Liver (tissue), 9 donors: Measurements from ENCODE around the gene EPGN. TPM values are rescaled to one million over a fixed set of nuclear protein-coding genes. Genes with fewer than 3 reads are reported as not detected.

Experiments used
- DNase-seq: peaks from one replicate; pipeline ENCODE4 v3.0.0-alpha.2; 2017; ENCODE audit warnings: low spot score
- H3K27ac ChIP-seq, 2 donors: one replicate each; pipeline ENCODE4 v1.7.0; 2013; ENCODE audit warnings: inconsistent platforms in 2 of 2, low read length in 2 of 2, control low read depth in 1 of 2, low read depth in 1 of 2, mild to moderate bottlenecking in 1 of 2
- H3K27me3 ChIP-seq, 4 donors: one replicate each; pipeline versions ENCODE4 v1.6.1 to v1.7.0; 2013; ENCODE audit warnings: low read length in 3 of 4, inconsistent platforms in 1 of 4, mild to moderate bottlenecking in 1 of 4, moderate library complexity in 1 of 4; ENCODE audit not compliant: control insufficient read depth in 4 of 4, insufficient read depth in 4 of 4
- H3K36me3 ChIP-seq, 4 donors: one replicate each; pipeline versions ENCODE4 v1.6.1 to v1.7.0; 2013; ENCODE audit warnings: low read length in 3 of 4, mild to moderate bottlenecking in 3 of 4, low read depth in 1 of 4, moderate library complexity in 1 of 4; ENCODE audit not compliant: control insufficient read depth in 4 of 4, insufficient read depth in 3 of 4
- H3K4me1 ChIP-seq, 4 donors: one replicate each; pipeline versions ENCODE4 v1.6.1 to v1.7.0; 2013; ENCODE audit warnings: low read length in 3 of 4, mild to moderate bottlenecking in 3 of 4, moderate library complexity in 1 of 4; ENCODE audit not compliant: control insufficient read depth in 4 of 4, insufficient read depth in 4 of 4
- H3K4me3 ChIP-seq, 3 donors: one replicate each; pipeline versions ENCODE4 v1.6.1 to v1.7.0; 2013; ENCODE audit warnings: low read length in 3 of 3, control low read depth in 1 of 3, low read depth in 1 of 3, mild to moderate bottlenecking in 1 of 3
- H3K9ac ChIP-seq, 2 donors: one replicate each; pipeline ENCODE4 v1.7.0; 2013; ENCODE audit warnings: low read length in 2 of 2, mild to moderate bottlenecking in 2 of 2, moderate library complexity in 2 of 2, control low read depth in 1 of 2, low read depth in 1 of 2
- H3K9me3 ChIP-seq, 4 donors: one replicate each; pipeline versions ENCODE4 v1.6.1 to v1.7.0; 2013; ENCODE audit warnings: low read length in 3 of 4; ENCODE audit not compliant: control insufficient read depth in 4 of 4
- EGR1 ChIP-seq, 2 donors: IDR thresholded peaks; 2 replicates each; pipeline ENCODE4 v1.6.1; 2016 to 2018; ENCODE audit warnings: antibody characterized with exemption in 2 of 2, low read depth in 2 of 2
- FOXA1 ChIP-seq: IDR thresholded peaks from 2 replicates; pipeline ENCODE4 v1.6.1; 2016; ENCODE audit warnings: antibody characterized with exemption
- FOXA2 ChIP-seq: IDR thresholded peaks from 2 replicates; pipeline ENCODE4 v1.6.1; 2016; ENCODE audit warnings: antibody characterized with exemption
- GABPA ChIP-seq, 2 donors: IDR thresholded peaks in 1 of 2; conservative IDR thresholded peaks in 1 of 2; 2 replicates each; pipeline ENCODE4 v1.6.1; 2016; ENCODE audit warnings: antibody characterized with exemption in 2 of 2, mild to moderate bottlenecking in 1 of 2, moderate library complexity in 1 of 2
- HNF4A ChIP-seq, 2 donors: conservative IDR thresholded peaks; 2 replicates each; pipeline ENCODE4 v1.6.1; 2016; ENCODE audit warnings: antibody characterized with exemption in 2 of 2, mild to moderate bottlenecking in 2 of 2
- HNF4G ChIP-seq: IDR thresholded peaks from 2 replicates; pipeline ENCODE4 v1.6.1; 2016; ENCODE audit warnings: antibody characterized with exemption
- NR2F2 ChIP-seq: IDR thresholded peaks from 2 replicates; pipeline ENCODE4 v1.6.1; 2016; ENCODE audit warnings: antibody characterized with exemption
- RAD21 ChIP-seq, 2 donors: IDR thresholded peaks; 2 replicates each; pipeline ENCODE4 v1.6.1; 2016; ENCODE audit warnings: antibody characterized with exemption in 2 of 2, mild to moderate bottlenecking in 2 of 2
- SP1 ChIP-seq: IDR thresholded peaks from 2 replicates; pipeline ENCODE4 v1.6.1; 2018; ENCODE audit warnings: antibody characterized with exemption, mild to moderate bottlenecking
- TAF1 ChIP-seq: conservative IDR thresholded peaks from 2 replicates; pipeline ENCODE4 v1.6.1; 2016; ENCODE audit warnings: antibody characterized with exemption, mild to moderate bottlenecking
- WGBS: extraction: QIAGEN DNeasy Blood & Tissue Kit; methylation state at CpG from one replicate; pipeline ENCODE4 v1.1.7; 2013; 5-methylcytosine and 5-hydroxymethylcytosine counted together
- polyA plus RNA-seq, 2 donors: library from polyadenylated mRNA; stranded (reverse) in 1 of 2; unstranded in 1 of 2; fragments of 200-250 nt in 1 of 2; fragments of >200 nt in 1 of 2; fragmentation: Nextera tagmentation in 1 of 2; extraction: Ambion mirVana in 1 of 2; gene quantifications; one replicate each; pipeline versions ENCODE4 v1.2.1 to v1.2.3, GENCODE V29; 2013 to 2015
- total RNA-seq, 2 donors: library from RNA; depleted of rRNA; stranded (reverse); fragments of >200 nt; gene quantifications; one replicate each; pipeline ENCODE4 v1.2.3, GENCODE V29; 2014
- TF ChIP-seq, protein P1 (sequence below): fragments of 150-350 bp; IDR thresholded peaks from 2 replicates; pipeline ENCODE4 v1.5.1; 2017; ENCODE audit warnings: improper control_type of control experiment, low read depth, low read length; ENCODE audit not compliant: missing input control
- TF ChIP-seq, protein P2 (sequence below): IDR thresholded peaks from 2 replicates; pipeline ENCODE4 v1.6.1; 2016; ENCODE audit warnings: antibody characterized with exemption
- TF ChIP-seq, protein P3 (sequence below): IDR thresholded peaks from 2 replicates; pipeline ENCODE4 v1.6.1; 2016; ENCODE audit warnings: antibody characterized with exemption
- TF ChIP-seq, protein P4 (sequence below): IDR thresholded peaks from 2 replicates; pipeline ENCODE4 v1.6.1; 2016; ENCODE audit warnings: antibody characterized with exemption, mild to moderate bottlenecking
- donor health status: healthy.
- donor health status: healthy.
- donor health status: healthy.
- donor health status: healthy.
- donor health status: healthy.

The EPGN gene
- total and polyA plus RNA-seq, 4 donors, result 0.09 to 0.75 TPM; not detected in 2

DNA sequence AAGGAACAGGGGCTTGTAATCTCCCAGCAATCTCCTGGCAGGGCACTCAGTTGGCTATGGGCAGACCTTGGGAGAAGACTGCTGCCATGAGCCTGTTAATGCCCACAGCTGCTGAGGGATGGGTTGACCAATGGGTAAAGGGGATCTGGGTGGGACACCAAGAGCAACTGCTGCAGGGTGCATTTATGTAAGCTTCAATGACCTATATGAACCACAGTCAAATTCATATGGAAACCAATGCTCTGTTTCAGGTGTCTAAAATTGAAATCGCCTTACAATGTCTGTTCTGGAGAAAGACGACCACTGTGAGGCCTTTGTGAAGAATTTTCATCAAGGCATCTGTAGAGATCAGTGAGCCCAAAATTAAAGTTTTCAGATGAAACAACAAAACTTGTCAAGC is 6.1 kb downstream of the EPGN start (continued):
- TF ChIP-seq SP1 (no peak), RAD21 (IDR thresholded peaks at IDR 0.05) (no peak), HNF4G (no peak), GABPA (IDR thresholded peaks at IDR 0.05 in 1 of 2, conservative IDR thresholded peaks at IDR 0.05 in 1 of 2) (no peak)

DNA sequence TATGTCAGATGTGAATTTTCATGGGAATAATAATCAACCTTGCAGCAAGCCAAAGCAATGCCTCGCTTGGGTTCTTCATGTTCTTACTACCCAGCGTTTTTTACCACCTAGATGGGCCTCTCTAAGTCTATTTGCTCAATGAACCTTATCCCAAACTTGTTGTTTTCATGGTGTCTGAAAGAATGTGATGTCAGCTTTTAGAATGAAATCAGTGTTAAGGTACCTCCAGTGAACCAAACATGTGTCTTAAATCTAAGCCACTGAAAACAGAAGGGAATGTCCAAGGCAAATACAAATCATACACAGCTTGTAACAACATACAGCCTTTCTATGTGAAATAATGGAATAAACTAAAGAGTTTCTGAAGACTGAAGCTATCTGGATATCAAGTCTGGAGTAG is 6.7 kb downstream of the EPGN start:
- no peak for DNase-seq
- TF ChIP-seq FOXA1 (no peak), GABPA (IDR thresholded peaks at IDR 0.05 in 1 of 2, conservative IDR thresholded peaks at IDR 0.05 in 1 of 2) (no peak), TAF1 (no peak)
- TF ChIP-seq, protein P1, sequence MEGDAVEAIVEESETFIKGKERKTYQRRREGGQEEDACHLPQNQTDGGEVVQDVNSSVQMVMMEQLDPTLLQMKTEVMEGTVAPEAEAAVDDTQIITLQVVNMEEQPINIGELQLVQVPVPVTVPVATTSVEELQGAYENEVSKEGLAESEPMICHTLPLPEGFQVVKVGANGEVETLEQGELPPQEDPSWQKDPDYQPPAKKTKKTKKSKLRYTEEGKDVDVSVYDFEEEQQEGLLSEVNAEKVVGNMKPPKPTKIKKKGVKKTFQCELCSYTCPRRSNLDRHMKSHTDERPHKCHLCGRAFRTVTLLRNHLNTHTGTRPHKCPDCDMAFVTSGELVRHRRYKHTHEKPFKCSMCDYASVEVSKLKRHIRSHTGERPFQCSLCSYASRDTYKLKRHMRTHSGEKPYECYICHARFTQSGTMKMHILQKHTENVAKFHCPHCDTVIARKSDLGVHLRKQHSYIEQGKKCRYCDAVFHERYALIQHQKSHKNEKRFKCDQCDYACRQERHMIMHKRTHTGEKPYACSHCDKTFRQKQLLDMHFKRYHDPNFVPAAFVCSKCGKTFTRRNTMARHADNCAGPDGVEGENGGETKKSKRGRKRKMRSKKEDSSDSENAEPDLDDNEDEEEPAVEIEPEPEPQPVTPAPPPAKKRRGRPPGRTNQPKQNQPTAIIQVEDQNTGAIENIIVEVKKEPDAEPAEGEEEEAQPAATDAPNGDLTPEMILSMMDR, result no peak
- TF ChIP-seq, protein P2, sequence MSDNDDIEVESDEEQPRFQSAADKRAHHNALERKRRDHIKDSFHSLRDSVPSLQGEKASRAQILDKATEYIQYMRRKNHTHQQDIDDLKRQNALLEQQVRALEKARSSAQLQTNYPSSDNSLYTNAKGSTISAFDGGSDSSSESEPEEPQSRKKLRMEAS, result no peak
- TF ChIP-seq, protein P3, sequence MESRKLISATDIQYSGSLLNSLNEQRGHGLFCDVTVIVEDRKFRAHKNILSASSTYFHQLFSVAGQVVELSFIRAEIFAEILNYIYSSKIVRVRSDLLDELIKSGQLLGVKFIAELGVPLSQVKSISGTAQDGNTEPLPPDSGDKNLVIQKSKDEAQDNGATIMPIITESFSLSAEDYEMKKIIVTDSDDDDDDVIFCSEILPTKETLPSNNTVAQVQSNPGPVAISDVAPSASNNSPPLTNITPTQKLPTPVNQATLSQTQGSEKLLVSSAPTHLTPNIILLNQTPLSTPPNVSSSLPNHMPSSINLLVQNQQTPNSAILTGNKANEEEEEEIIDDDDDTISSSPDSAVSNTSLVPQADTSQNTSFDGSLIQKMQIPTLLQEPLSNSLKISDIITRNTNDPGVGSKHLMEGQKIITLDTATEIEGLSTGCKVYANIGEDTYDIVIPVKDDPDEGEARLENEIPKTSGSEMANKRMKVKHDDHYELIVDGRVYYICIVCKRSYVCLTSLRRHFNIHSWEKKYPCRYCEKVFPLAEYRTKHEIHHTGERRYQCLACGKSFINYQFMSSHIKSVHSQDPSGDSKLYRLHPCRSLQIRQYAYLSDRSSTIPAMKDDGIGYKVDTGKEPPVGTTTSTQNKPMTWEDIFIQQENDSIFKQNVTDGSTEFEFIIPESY, result no peak
- 74% methylated on average over 2 of the region's 2 CpGs for WGBS
- no peak overlapping the region for H3K27ac ChIP-seq
- no peaks in the 10 kb centered on the region for H3K9me3 ChIP-seq
- no peaks in the 10 kb centered on the region for H3K4me1 ChIP-seq
- H3K27me3 ChIP-seq, result no peaks in the 10 kb centered on the region
- H3K9ac ChIP-seq, result no peak overlapping the region
- H3K4me3 ChIP-seq, result no peak overlapping the region
- no peaks in the 10 kb centered on the region for H3K36me3 ChIP-seq

DNA sequence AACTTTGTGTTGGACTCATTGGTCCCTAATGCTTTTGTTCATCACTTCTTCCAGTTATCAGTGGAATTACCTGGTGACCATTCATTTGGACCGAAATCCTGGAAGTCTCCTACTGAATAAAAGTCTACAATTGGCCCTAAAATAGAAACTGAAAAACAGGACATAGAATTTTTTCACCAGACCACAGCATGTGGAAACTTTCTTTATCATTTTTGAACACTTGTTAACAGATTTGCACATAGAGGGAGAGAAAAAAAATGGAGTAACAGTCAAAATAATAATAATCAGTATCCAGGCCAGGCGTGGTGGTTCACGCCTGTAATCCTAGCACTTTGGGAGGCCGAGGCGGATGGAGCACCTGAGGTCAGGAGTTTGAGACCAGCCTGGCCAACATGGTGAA is 7.1 kb downstream of the EPGN start:
- TF ChIP-seq GABPA (IDR thresholded peaks at IDR 0.05 in 1 of 2, conservative IDR thresholded peaks at IDR 0.05 in 1 of 2), result no peak
- H3K27me3 ChIP-seq, result no peaks in the 10 kb centered on the region
- H3K27ac ChIP-seq, result no peak overlapping the region
- H3K9me3 ChIP-seq, result no peaks in the 10 kb centered on the region
- no peaks in the 10 kb centered on the region for H3K4me1 ChIP-seq
- no peak for DNase-seq
- H3K36me3 ChIP-seq, result no peaks in the 10 kb centered on the region
- WGBS, result 78% methylated on average over 5 of the region's 5 CpGs
- no peak overlapping the region for H3K9ac ChIP-seq
- H3K4me3 ChIP-seq, result no peak overlapping the region

DNA sequence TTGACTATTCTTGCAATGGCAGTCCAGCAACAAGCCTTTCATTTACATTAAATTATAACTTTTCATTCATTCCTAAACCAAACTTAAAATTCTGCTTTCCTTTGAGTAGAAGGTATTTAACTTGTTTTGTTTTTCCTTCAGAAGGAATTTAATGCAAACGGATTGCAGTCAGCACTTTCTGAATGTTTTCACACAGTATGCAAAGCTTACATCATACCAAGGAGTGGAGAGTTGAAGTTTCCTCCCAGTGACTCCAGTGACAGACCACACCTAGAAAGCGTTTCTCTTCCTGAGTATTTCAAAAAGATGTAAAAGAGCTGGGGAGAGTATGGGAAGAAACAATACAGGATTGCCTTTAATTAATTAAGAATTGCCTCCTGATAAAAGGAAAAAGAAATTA is 8.1 kb downstream of the EPGN start:
- Histone ChIP-seq H3K4me3 (no peak overlapping the region), H3K9ac (no peak overlapping the region), H3K27ac (no peak overlapping the region), H3K27me3 (peaks cover 0 to 3% (median 0%) of the 10 kb centered on the region in 4 donors), H3K36me3 (no peaks in the 10 kb centered on the region), H3K9me3 (no peaks in the 10 kb centered on the region), H3K4me1 (no peaks in the 10 kb centered on the region)
- no peak for DNase-seq
- WGBS, result 59% methylated on average over 2 of the region's 2 CpGs
- TF ChIP-seq HNF4A (conservative IDR thresholded peaks at IDR 0.05), result no peak
- no peak for TF ChIP-seq EGR1 (IDR thresholded peaks at IDR 0.05; ENCODE audit: low read depth in 2 of 2)
- TF ChIP-seq SP1, result no peak
- TF ChIP-seq FOXA2, result no peak
- TF ChIP-seq, protein P4, sequence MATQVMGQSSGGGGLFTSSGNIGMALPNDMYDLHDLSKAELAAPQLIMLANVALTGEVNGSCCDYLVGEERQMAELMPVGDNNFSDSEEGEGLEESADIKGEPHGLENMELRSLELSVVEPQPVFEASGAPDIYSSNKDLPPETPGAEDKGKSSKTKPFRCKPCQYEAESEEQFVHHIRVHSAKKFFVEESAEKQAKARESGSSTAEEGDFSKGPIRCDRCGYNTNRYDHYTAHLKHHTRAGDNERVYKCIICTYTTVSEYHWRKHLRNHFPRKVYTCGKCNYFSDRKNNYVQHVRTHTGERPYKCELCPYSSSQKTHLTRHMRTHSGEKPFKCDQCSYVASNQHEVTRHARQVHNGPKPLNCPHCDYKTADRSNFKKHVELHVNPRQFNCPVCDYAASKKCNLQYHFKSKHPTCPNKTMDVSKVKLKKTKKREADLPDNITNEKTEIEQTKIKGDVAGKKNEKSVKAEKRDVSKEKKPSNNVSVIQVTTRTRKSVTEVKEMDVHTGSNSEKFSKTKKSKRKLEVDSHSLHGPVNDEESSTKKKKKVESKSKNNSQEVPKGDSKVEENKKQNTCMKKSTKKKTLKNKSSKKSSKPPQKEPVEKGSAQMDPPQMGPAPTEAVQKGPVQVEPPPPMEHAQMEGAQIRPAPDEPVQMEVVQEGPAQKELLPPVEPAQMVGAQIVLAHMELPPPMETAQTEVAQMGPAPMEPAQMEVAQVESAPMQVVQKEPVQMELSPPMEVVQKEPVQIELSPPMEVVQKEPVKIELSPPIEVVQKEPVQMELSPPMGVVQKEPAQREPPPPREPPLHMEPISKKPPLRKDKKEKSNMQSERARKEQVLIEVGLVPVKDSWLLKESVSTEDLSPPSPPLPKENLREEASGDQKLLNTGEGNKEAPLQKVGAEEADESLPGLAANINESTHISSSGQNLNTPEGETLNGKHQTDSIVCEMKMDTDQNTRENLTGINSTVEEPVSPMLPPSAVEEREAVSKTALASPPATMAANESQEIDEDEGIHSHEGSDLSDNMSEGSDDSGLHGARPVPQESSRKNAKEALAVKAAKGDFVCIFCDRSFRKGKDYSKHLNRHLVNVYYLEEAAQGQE, result no peak
- no peak for TF ChIP-seq NR2F2
- no peak for TF ChIP-seq FOXA1
- TF ChIP-seq HNF4G, result no peak
- TF ChIP-seq, protein P2, result no peak
- TF ChIP-seq, protein P1, result no peak
- no peak for TF ChIP-seq RAD21 (IDR thresholded peaks at IDR 0.05)
